ENCODE measurements around the gene SIPA1L2.

Gene SIPA1L2

DNA sequence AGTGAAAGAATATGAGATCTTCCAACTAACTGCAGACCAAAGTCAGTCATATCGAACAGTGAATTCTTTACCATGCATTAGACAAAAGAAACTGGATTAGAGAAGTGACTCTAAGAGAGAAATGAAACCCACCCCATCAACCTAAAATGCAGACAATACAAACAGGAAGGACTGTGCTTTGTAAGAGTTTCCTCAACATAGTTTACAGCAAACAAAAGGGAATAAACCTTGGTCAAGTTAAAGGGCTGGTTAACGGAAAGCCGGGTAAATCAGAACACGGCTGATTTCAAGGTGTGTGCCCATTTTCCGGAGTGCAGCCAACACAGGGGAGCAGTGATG, 39.2 kb downstream of the SIPA1L2 start:
- TF ChIP-seq, protein P1, sequence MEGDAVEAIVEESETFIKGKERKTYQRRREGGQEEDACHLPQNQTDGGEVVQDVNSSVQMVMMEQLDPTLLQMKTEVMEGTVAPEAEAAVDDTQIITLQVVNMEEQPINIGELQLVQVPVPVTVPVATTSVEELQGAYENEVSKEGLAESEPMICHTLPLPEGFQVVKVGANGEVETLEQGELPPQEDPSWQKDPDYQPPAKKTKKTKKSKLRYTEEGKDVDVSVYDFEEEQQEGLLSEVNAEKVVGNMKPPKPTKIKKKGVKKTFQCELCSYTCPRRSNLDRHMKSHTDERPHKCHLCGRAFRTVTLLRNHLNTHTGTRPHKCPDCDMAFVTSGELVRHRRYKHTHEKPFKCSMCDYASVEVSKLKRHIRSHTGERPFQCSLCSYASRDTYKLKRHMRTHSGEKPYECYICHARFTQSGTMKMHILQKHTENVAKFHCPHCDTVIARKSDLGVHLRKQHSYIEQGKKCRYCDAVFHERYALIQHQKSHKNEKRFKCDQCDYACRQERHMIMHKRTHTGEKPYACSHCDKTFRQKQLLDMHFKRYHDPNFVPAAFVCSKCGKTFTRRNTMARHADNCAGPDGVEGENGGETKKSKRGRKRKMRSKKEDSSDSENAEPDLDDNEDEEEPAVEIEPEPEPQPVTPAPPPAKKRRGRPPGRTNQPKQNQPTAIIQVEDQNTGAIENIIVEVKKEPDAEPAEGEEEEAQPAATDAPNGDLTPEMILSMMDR (IDR thresholded peaks at IDR 0.05; ENCODE audit: low read length, missing control alignments) = no peak
- no peak for DNase-seq (ENCODE audit: low read depth)
- H3K4me3 ChIP-seq (replicated peaks; ENCODE audit: low read depth, low read length) = no peak overlapping the region

DNA sequence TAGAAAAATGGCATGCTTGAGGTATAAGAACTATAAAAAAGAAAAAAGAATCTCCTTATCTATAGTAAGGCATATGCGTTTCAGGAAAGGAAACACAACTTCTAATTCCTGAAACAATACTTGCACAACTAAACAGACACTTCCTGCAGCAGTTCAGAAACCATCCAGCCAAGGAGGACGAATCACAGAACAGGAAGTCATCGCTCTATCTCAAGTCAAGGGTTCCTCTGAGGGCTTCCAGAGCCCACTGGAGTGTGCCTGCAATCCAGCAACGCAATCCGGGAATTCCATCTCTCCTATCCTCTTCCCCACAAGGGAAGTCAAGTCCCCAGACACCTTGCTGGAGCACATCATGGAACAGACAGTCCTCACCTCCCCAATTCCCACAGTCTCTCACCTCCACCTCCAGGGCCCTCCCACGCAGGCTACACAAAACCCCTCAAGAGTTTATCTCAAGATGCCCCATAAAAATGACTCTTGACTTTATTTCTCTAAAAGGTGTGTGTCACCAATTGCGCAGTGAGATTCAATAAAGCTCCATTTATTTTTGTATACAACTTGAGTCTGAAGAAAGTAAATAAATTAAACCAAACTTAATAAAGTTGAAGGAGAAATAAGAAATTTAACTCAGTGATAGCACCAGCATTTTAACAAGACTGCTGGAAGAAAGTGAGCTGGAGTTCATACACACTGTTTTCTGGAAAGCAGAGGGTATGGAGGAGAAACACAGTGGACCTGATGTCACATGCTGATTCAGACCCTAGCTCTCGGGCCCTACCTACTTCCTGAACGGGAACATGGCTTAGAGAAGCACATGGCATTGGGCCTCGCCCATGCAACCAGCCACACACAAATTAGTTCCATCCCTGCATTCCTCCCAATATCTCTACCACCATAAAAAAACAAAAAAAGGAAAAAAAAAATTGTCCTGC, 39.9 kb downstream of the SIPA1L2 start:
- TF ChIP-seq, protein P1 (IDR thresholded peaks at IDR 0.05; ENCODE audit: low read length, missing control alignments) = no peak
- no peak overlapping the region for H3K4me3 ChIP-seq (replicated peaks; ENCODE audit: low read depth, low read length)
- DNase-seq (ENCODE audit: low read depth) = peak; percentile 65

DNA sequence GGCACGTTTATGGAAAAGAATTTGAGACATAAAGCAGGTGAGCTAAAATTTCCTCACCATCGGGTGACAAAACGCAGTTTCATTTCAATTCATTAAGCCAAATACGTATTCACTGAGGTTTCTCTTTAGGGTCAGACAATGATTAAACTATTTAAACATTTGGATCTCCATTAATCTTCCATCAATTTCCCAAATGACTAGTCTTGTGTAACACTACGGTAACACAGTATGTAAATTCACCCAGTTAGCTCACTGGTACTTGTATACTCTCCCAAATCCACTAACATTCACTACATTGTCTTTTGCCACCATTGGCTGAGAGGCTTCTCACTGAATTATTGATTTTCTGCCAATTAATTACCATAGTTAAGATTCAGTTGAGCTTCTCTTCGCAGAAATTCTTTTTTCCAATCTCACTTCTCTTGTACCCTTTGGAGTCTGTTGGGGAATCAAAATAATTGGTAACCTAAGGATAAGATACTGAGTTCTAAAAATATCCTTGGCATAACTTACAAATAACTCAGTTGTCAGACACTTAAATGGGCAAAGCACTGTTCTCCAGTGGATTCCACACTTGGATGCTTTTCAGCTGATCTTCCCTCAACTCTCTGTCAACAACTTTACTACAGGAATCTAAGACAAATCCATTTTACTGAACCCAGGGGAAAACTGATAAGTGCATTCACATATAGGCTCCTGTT, 40.7 kb downstream of the SIPA1L2 start:
- H3K4me3 ChIP-seq (replicated peaks; ENCODE audit: low read depth, low read length) = no peak overlapping the region
- TF ChIP-seq, protein P1 (IDR thresholded peaks at IDR 0.05; ENCODE audit: low read length, missing control alignments) = no peak
- no peak for DNase-seq (ENCODE audit: low read depth)

DNA sequence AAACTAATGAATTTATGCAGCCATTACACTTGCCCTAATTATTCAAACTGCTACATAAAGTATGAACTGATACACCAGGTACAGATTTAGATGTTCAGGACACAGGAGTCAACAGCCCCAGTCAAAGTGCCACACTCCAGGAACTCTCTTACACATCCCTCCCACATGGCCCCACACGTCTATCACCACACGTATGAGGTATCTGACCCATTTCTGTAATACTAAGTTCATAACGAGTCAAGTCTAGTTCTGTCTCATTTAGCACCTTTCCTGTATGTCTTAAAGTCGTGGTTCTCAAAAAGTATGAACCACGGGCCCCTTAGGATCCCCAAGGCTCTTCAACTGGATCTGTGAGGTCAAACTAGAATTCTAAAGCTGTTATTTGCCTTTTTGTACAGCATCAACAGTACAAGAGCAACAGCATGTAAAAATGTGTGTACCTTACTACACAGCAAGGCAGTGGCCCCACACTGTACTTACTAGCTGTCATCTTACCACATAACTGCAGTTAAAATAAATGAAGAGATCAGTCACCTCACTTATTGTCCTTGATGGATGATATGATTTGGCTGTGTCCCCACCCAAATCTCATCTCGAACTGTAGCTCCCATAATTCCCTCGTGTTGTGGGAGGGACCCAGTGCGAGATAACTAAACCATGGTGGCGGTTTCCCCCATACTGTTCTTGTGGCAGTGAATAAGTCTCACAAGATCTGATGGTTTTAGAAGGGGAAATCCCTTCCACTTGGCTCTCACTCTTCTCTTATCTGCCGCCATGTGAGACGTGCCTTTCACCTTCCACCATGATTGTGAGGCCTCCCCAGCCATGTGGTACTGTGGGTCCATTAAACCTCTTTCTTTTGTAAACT, 42.6 kb downstream of the SIPA1L2 start:
- TF ChIP-seq, protein P1 (IDR thresholded peaks at IDR 0.05; ENCODE audit: low read length, missing control alignments) = no peak
- no peak overlapping the region for H3K4me3 ChIP-seq (replicated peaks; ENCODE audit: low read depth, low read length)
- DNase-seq (ENCODE audit: low read depth) = no peak

DNA sequence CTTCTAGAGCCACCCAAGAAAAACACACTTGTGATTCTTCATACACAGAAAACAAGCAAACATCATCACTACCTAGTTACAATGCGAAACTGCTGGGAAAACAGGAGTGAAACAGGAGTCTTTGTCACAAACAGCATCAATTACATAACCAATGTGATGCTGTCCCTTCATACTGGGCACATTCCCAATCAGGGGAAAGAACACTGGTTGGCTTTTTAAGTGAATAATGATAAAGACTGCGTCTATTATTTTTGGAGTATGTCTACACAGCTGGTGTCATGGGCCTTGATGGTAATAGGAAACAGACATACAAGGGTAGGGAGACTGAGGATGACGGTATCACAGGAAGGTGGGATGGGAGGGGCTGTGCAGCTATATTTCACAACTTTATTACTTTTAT, 43.3 kb downstream of the SIPA1L2 start:
- no peak overlapping the region for H3K4me3 ChIP-seq (replicated peaks; ENCODE audit: low read depth, low read length)
- DNase-seq (ENCODE audit: low read depth) = no peak

DNA sequence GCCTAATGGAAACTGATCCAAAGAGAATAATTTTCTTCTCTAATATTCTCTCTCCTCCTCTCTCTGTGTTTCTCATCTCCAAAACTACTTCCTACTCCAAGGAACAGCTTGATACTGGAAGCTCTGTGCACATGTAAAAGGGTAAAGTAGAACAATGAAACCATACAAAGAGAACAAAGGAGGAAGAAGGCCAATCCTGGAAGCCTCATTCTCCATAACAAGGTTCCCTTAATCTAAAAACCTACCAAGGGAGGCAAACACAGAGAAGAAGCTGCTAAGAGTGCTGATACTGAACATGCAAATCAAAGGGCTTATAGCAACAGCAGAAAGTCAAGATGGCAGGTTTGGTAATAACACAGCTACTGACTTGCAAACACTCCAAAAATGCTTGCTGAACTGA, 44.4 kb downstream of the SIPA1L2 start:
- TF ChIP-seq, protein P1 (IDR thresholded peaks at IDR 0.05; ENCODE audit: low read length, missing control alignments) = no peak
- H3K4me3 ChIP-seq (replicated peaks; ENCODE audit: low read depth, low read length) = no peak overlapping the region
- no peak for DNase-seq (ENCODE audit: low read depth)

More for the DNA sequence above, 43.3 kb downstream of the SIPA1L2 start:
- TF ChIP-seq, protein P1 (IDR thresholded peaks at IDR 0.05; ENCODE audit: low read length, missing control alignments) = no peak
